K562 (cell line): ENCODE results near the gene BRPF1. TPM values are rescaled to one million over a fixed set of nuclear protein-coding genes. Genes with fewer than 3 reads are reported as not detected.
A peak's percentile ranks its signal among the peaks of the same experiment; 100 is the strongest.

Source experiments
- ARHGAP35 ChIP-seq: fragments of 450-650 bp; IDR thresholded peaks from 2 replicates; pipeline ENCODE4 v1.6.1; 2018; ENCODE audit not compliant: partially characterized antibody
- C11orf30 ChIP-seq: fragments of 450-650 bp; IDR thresholded peaks from 2 replicates; pipeline ENCODE4 v1.6.1; 2016; ENCODE audit warnings: low read depth, mild to moderate bottlenecking
- HOXB6 ChIP-seq: fragments of 250-450 bp; sonication (Bioruptor Pico); IDR thresholded peaks from 2 replicates; pipeline ENCODE4 v1.5.1; 2022; ENCODE audit warnings: mild to moderate bottlenecking, borderline replicate concordance
- KDM2B ChIP-seq: fragments of 250-450 bp; sonication (Bioruptor Pico); IDR thresholded peaks from 2 replicates; pipeline ENCODE4 v1.8.0; 2021; ENCODE audit warnings: mild to moderate bottlenecking, moderate library complexity
- LARP7 ChIP-seq: fragments of 450-650 bp; IDR thresholded peaks from 2 replicates; pipeline ENCODE4 v1.6.1; 2016
- NBN ChIP-seq: fragments of 450-650 bp; IDR thresholded peaks from 2 replicates; pipeline ENCODE4 v1.6.1; 2016; ENCODE audit warnings: low read depth, mild to moderate bottlenecking
- PHB2 ChIP-seq: fragments of 450-650 bp; IDR thresholded peaks from 2 replicates; pipeline ENCODE4 v1.6.1; 2017; ENCODE audit warnings: low read depth
- PHF20 ChIP-seq: fragments of 450-650 bp; IDR thresholded peaks from 2 replicates; pipeline ENCODE4 v1.6.1; 2018; ENCODE audit not compliant: partially characterized antibody
- POU5F1 ChIP-seq: fragments of 150-350 bp; IDR thresholded peaks from 2 replicates; pipeline ENCODE4 v1.6.1; 2014; ENCODE audit warnings: borderline replicate concordance, low read length, low read depth, mild to moderate bottlenecking; ENCODE audit not compliant: partially characterized antibody
- RBM25 ChIP-seq: fragments of 200-400 bp; formaldehyde crosslinking; IDR thresholded peaks from 2 replicates; pipeline ENCODE4 v1.6.1; 2018; ENCODE audit warnings: low read length, low read depth, moderate library complexity; ENCODE audit not compliant: severe bottlenecking
- SMARCA5 ChIP-seq: fragments of 450-650 bp; IDR thresholded peaks from 2 replicates; pipeline ENCODE4 v1.6.1; 2016
- SNRNP70 ChIP-seq: fragments of 200-400 bp; formaldehyde crosslinking; optimal IDR thresholded peaks from 2 replicates; pipeline ENCODE3; 2017; ENCODE audit warnings: low read depth, low read length
- ZNF436 ChIP-seq: fragments of 250-450, 450-650 bp; sonication (Bioruptor Pico); formaldehyde crosslinking; IDR thresholded peaks from 2 replicates; pipeline ENCODE4 v1.7.0; 2020; ENCODE audit warnings: mild to moderate bottlenecking
- ZNF764 ChIP-seq: fragments of 250-450 bp; sonication (Bioruptor Pico); IDR thresholded peaks from 2 replicates; pipeline ENCODE4 v1.4.0; 2020; ENCODE audit warnings: low read depth, mild to moderate bottlenecking, moderate library complexity
- ZSCAN32 ChIP-seq: fragments of 450-650 bp; formaldehyde crosslinking; IDR thresholded peaks from 2 replicates; pipeline ENCODE4 v1.4.0; 2020; ENCODE audit warnings: mild to moderate bottlenecking, moderate library complexity
- polyA plus RNA-seq, 8 experiments: library from polyadenylated mRNA; depleted of rRNA in 4 of 8; stranded (reverse) in 5 of 8; unstranded in 3 of 8; fragments of >200 nt; fragmentation: Nextera tagmentation in 2 of 8; fragmentation: Illumina TruSeq in 1 of 8; extraction: Ambion mirVana in 2 of 8; extraction: Trizol in 1 of 8; gene quantifications; 2 replicates each; pipeline versions ENCODE4 v1.2.1 to v1.2.3, GENCODE V29; 2011 to 2014; ENCODE audit warnings: inconsistent platforms in 1 of 8, missing spikeins in 1 of 8
- total RNA-seq, 7 experiments: library from RNA; depleted of rRNA in 6 of 7; stranded (reverse); fragments of >200 nt in 6 of 7; fragmentation: Illumina TruSeq in 2 of 7; extraction: Trizol in 2 of 7; gene quantifications; 2 replicates each; pipeline versions ENCODE4 v1.2.1 to v1.2.3, GENCODE V29; 2011 to 2021; ENCODE audit warnings: low replicate concordance in 1 of 7
- TF ChIP-seq, protein P1 (sequence below): fragments of 450-650 bp; IDR thresholded peaks from 2 replicates; pipeline ENCODE4 v1.6.1; 2017; ENCODE audit warnings: antibody characterized with exemption
- TF ChIP-seq, protein P2 (sequence below): sonication (generic); formaldehyde crosslinking; IDR thresholded peaks from 2 replicates; pipeline ENCODE4 v1.4.0; 2020; ENCODE audit warnings: mild to moderate bottlenecking, missing genetic modification reagents
- TF ChIP-seq, protein P3 (sequence below): sonication (generic); formaldehyde crosslinking; IDR thresholded peaks from 2 replicates; pipeline ENCODE4 v1.9.0; 2022; ENCODE audit warnings: mild to moderate bottlenecking, missing genetic modification reagents
- TF ChIP-seq, protein P4 (sequence below): fragments of 250-450 bp; sonication (Bioruptor Pico); IDR thresholded peaks from 2 replicates; pipeline ENCODE4 v1.4.0; 2020; ENCODE audit warnings: mild to moderate bottlenecking, moderate library complexity

Gene BRPF1
- total and polyA plus RNA-seq, 9 of the 15 experiments (the other 6 are each of a cell fraction or from before 2014, with no cell fraction given), result 1.1 to 40.2 (median 23.5) TPM

DNA sequence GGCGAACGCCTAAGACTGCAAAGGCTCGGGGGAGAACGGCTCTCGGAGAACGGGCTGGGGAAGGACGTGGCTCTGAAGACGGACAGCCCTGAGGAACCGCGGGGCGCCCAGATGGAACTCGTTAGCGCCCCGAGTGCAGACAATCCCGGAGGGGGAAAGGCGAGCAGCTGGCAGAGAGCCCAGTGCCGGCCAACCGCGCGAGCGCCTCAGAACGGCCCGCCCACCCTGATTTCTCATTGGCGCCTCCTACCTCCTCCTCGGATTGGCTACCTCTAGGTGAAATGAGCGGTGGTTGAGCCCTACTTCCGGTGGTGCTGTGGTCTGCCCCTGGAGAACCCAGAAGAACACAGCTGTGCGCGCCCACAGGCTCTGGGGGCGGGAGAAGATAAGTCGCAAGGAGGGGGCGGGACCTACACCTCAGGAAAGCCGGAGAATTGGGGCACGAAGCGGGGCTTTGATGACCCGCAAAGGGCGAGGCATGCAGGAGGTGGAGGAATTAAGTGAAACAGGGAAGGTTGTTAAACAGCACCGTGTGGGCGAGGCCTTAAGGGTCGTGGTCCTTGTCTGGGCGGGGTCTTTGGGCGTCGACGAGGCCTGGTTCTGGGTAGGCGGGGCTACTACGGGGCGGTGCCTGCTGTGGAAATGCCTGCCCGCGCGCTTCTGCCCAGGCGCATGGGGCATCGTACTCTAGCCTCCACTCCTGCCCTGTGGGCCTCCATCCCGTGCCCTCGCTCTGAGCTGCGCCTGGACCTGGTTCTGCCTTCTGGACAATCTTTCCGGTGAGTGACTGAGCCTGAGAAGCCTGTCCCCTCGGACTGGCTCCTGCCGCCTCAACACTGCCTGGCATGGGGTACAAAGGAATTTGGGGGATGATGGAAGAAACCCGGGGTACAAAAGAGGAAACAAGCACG is 18.4 kb downstream of the BRPF1 start, which contains the start of gene OGG1 (continued):
- TF ChIP-seq PHF20 (no peak), SMARCA5 (no peak), SNRNP70 (no peak), ZSCAN32 (CRISPR knock-in tag) (no peak), POU5F1 (no peak), HOXB6 (no peak), ARHGAP35 (no peak), LARP7 (no peak), RBM25 (peak; percentile 37), ZNF436 (no peak), C11orf30 (no peak), KDM2B (CRISPR knock-in tag) (no peak), PHB2 (no peak), ZNF764 (CRISPR knock-in tag) (no peak), NBN (peak; percentile 58; the same call in 1 of the 2 replicates)
- TF ChIP-seq, protein P1, sequence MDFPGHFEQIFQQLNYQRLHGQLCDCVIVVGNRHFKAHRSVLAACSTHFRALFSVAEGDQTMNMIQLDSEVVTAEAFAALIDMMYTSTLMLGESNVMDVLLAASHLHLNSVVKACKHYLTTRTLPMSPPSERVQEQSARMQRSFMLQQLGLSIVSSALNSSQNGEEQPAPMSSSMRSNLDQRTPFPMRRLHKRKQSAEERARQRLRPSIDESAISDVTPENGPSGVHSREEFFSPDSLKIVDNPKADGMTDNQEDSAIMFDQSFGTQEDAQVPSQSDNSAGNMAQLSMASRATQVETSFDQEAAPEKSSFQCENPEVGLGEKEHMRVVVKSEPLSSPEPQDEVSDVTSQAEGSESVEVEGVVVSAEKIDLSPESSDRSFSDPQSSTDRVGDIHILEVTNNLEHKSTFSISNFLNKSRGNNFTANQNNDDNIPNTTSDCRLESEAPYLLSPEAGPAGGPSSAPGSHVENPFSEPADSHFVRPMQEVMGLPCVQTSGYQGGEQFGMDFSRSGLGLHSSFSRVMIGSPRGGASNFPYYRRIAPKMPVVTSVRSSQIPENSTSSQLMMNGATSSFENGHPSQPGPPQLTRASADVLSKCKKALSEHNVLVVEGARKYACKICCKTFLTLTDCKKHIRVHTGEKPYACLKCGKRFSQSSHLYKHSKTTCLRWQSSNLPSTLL, result peak; percentile 92
- TF ChIP-seq, protein P2, sequence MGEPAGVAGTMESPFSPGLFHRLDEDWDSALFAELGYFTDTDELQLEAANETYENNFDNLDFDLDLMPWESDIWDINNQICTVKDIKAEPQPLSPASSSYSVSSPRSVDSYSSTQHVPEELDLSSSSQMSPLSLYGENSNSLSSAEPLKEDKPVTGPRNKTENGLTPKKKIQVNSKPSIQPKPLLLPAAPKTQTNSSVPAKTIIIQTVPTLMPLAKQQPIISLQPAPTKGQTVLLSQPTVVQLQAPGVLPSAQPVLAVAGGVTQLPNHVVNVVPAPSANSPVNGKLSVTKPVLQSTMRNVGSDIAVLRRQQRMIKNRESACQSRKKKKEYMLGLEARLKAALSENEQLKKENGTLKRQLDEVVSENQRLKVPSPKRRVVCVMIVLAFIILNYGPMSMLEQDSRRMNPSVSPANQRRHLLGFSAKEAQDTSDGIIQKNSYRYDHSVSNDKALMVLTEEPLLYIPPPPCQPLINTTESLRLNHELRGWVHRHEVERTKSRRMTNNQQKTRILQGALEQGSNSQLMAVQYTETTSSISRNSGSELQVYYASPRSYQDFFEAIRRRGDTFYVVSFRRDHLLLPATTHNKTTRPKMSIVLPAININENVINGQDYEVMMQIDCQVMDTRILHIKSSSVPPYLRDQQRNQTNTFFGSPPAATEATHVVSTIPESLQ (CRISPR knock-in tag), result no peak
- TF ChIP-seq, protein P3, sequence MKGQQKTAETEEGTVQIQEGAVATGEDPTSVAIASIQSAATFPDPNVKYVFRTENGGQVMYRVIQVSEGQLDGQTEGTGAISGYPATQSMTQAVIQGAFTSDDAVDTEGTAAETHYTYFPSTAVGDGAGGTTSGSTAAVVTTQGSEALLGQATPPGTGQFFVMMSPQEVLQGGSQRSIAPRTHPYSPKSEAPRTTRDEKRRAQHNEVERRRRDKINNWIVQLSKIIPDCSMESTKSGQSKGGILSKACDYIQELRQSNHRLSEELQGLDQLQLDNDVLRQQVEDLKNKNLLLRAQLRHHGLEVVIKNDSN (CRISPR knock-in tag), result no peak
- TF ChIP-seq, protein P4, sequence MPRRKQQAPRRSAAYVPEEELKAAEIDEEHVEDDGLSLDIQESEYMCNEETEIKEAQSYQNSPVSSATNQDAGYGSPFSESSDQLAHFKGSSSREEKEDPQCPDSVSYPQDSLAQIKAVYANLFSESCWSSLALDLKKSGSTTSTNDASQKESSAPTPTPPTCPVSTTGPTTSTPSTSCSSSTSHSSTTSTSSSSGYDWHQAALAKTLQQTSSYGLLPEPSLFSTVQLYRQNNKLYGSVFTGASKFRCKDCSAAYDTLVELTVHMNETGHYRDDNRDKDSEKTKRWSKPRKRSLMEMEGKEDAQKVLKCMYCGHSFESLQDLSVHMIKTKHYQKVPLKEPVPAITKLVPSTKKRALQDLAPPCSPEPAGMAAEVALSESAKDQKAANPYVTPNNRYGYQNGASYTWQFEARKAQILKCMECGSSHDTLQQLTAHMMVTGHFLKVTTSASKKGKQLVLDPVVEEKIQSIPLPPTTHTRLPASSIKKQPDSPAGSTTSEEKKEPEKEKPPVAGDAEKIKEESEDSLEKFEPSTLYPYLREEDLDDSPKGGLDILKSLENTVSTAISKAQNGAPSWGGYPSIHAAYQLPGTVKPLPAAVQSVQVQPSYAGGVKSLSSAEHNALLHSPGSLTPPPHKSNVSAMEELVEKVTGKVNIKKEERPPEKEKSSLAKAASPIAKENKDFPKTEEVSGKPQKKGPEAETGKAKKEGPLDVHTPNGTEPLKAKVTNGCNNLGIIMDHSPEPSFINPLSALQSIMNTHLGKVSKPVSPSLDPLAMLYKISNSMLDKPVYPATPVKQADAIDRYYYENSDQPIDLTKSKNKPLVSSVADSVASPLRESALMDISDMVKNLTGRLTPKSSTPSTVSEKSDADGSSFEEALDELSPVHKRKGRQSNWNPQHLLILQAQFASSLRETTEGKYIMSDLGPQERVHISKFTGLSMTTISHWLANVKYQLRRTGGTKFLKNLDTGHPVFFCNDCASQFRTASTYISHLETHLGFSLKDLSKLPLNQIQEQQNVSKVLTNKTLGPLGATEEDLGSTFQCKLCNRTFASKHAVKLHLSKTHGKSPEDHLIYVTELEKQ, result no peak
